GM12875 (cell line): ENCODE results near the gene CELF5.
"Not testable (repeated sequence)": the region's sequence is repeated elsewhere in the genome, so short reads cannot be mapped to it uniquely, and the experiment has no call there.

Experiments
- H3K4me3 ChIP-seq: one replicate; pipeline ENCODE4 v1.5.1; 2011; ENCODE audit warnings: low read depth, low read length, control low read depth
- TF ChIP-seq, protein P1 (sequence below): IDR thresholded peaks from 2 replicates; pipeline ENCODE4 v1.5.1; 2011; ENCODE audit warnings: low read depth, mild to moderate bottlenecking, control low read depth, inconsistent platforms, low read length, moderate library complexity, borderline replicate concordance; ENCODE audit not compliant: insufficient read depth

CELF5 gene

GRCh38 chr19:3216874-3217273 is 7.6 kb upstream of the CELF5 start:
- H3K4me3 ChIP-seq: no peak overlapping the region
- TF ChIP-seq, protein P1, sequence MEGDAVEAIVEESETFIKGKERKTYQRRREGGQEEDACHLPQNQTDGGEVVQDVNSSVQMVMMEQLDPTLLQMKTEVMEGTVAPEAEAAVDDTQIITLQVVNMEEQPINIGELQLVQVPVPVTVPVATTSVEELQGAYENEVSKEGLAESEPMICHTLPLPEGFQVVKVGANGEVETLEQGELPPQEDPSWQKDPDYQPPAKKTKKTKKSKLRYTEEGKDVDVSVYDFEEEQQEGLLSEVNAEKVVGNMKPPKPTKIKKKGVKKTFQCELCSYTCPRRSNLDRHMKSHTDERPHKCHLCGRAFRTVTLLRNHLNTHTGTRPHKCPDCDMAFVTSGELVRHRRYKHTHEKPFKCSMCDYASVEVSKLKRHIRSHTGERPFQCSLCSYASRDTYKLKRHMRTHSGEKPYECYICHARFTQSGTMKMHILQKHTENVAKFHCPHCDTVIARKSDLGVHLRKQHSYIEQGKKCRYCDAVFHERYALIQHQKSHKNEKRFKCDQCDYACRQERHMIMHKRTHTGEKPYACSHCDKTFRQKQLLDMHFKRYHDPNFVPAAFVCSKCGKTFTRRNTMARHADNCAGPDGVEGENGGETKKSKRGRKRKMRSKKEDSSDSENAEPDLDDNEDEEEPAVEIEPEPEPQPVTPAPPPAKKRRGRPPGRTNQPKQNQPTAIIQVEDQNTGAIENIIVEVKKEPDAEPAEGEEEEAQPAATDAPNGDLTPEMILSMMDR: no peak

DNA sequence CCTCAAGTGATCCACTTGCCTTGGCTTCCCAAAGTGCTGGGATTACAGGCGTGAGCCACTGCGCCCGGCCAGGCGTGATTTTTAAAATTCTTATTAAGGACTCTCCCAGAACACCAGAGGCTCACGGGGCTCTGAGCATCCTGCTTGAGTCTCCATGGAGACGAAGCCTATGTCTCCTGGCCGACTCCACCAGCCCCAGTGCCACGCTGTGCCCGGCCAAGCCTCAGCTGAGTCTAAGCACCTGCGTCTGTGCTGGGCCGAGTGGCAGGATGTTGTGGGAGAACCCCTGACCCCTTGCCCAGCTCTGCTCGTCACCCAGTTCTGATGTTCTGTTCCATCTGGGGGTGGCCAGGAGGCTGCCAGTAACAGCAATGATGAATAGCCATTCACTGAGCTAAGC is 3.9 kb upstream of the CELF5 start:
- TF ChIP-seq, protein P1: no peak
- no peak overlapping the region for H3K4me3 ChIP-seq

DNA sequence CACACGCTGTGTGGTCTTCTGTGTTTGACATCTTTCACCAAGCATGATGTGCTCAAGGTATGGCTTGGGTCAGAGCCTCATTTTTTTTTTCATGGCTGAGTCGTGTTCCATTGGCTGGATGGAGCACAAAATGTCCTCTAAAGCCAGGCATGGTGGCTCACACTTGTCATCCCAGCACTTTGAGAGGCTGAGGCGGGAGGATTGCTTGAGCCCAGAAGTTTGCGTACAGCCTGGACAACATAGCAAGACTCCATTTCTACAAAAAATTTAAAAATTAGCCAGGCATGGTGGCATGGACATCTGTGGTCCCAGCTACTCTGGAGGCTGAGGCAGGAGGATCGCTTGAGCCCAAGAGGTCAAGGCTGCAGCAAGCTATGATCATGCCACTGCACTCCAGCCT is 2.9 kb upstream of the CELF5 start:
- not testable (repeated sequence) for H3K4me3 ChIP-seq

DNA sequence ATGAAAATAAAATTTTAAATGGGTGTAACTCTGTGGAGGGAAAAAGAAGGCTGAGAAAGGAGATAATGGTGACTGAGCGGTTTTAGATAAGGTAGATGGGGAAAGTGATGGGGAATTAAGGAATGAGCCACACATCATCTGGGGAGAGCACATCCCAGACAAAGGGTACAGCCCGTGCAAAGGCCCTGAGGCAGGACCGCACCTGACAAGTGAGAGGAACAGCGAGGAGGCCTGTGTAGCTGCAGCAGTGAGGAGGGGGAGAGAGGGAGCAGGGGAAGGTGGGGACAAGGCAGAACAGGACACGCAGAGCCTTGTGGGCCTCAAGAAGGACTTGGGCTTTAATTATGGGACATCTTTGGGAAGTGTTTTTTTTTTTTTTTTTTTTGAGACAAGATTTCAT is 1.8 kb upstream of the CELF5 start:
- TF ChIP-seq, protein P1: no peak
- no peak overlapping the region for H3K4me3 ChIP-seq

DNA sequence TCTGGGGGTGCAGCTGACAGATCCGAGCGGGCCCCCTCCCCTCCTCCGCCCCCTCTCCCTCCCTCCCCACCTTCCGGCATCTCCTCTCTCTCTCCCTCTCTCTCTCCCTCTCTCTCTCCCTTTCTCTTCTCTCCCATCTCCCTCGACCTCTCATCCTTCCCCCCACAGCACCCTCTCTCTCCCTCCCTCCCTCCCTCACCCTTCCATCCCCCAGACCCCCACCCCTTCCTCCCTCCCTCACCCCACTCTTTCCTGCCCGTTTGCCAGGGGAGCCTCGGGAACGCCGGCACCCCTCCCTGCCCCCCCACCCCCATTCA is 666 bp downstream of the CELF5 start:
- TF ChIP-seq, protein P1: no peak

GRCh38 chr19:3225677-3226093 is 1.2 kb downstream of the CELF5 start:
- no peak overlapping the region for H3K4me3 ChIP-seq
- TF ChIP-seq, protein P1: no peak

More for the DNA sequence above, 666 bp downstream of the CELF5 start:
- no peak overlapping the region for H3K4me3 ChIP-seq

DNA sequence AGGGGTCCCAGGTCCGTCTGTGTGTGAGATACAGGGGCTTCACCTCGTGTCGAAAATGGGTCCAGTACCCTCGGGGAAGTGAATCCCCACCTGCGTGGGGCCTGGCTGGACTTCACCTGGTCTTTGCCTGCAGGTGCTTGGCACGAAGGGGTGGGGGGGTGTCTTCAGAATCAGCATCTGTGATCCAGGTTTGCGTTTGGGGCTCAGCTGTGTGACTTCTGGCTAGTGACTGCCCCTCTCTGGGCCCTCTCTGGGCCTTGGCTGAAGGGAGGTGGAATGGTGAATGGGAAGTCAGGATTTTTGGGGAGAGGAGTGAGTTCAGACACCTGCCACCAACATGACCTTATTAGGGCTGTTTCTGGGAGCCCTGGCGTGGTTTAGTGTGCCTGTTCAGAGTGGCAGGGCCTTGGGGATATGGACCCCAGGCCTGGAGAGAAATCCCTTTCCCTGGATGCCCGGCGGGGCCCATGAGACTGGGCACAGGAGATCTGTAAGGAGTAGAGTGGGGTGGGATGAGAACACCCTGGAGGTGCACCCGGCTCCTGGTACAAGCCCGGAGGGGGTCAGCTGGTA is 2.7 kb downstream of the CELF5 start:
- TF ChIP-seq, protein P1: no peak

GRCh38 chr19:3229346-3229743 is 4.9 kb downstream of the CELF5 start:
- TF ChIP-seq, protein P1: no peak
- no peak overlapping the region for H3K4me3 ChIP-seq

More for the DNA sequence above, 2.7 kb downstream of the CELF5 start:
- H3K4me3 ChIP-seq: no peak overlapping the region
